Measurements from ENCODE around the gene DHRS4.
A peak's percentile ranks its signal among the peaks of the same experiment; 100 is the strongest.
"Not testable (repeated sequence)": the region's sequence is repeated elsewhere in the genome, so short reads cannot be mapped to it uniquely, and the experiment has no call there.

DHRS4 gene

GRCh38 chr14:23988607-23989363 is 35.2 kb downstream of the DHRS4 start, which contains the start of gene DHRS4L2:
TSS of gene DHRS4L2 (plus strand) at chr14:23988929. CDS start at chr14:23988948, 19 bp downstream.
- peak; percentile 79 for DNase-seq

GRCh38 chr14:23989734-23990445 is 36.3 kb downstream of the DHRS4 start:
- not testable (repeated sequence) for DNase-seq

DNA sequence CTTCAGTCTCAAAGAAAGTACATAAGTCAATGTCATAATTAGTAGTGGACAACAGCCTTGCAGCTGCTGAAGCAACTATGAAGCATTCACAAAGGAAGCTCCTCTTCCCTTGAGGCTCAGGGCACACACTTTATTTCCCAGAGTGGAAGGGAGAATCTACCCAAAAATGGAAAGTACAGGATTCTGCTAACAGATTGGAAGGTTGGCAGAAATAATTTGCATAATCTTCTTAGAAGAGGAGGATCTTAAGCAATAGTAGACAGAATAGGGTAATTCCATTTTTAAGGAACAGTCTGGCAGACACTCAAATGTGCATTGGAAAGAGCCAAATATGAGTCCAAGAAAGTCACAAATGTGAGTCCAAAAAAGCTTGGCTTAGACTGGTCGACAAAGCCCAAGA is 37.4 kb downstream of the DHRS4 start:
- DNase-seq, result not testable (repeated sequence)

GRCh38 chr14:23993042-23993441 is 39.5 kb downstream of the DHRS4 start:
- not testable (repeated sequence) for DNase-seq

DNA sequence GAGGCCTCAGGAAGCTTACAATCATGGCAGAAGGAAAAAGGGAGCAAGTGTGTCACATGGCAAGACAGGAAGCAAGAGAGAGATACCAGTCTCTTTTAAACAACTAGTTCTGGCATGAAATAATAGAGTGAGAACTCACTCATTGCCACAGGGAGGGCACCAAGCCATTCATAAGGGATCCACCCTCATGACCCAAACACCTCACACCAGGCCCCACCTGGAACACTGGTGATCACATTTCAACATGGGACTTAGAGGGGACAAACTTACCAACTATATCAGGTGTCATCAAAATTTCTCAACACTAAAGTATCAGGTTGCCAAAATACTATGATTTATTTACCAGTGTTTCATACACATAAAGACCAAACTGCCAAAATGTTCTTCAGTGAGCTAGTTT is 42.4 kb downstream of the DHRS4 start:
- not testable (repeated sequence) for DNase-seq

DNA sequence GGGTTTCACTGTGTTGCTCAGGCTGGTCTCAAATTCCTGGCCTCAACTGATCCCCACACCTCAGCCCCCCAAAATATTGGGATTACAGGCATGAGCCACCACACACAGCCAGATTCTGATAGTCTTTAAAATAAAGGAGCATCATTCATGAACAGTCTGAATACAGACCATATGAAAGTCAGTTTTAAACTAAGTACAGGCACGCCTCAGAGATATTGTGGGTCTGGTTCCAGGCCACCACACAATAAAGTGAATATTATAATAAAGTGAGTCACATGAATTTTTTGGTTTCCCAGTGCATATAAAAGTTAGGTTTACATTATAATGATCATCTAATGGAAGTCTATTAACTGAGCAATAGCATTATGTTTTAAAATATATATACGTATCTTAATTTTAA is 43.3 kb downstream of the DHRS4 start:
- not testable (repeated sequence) for DNase-seq

DNA sequence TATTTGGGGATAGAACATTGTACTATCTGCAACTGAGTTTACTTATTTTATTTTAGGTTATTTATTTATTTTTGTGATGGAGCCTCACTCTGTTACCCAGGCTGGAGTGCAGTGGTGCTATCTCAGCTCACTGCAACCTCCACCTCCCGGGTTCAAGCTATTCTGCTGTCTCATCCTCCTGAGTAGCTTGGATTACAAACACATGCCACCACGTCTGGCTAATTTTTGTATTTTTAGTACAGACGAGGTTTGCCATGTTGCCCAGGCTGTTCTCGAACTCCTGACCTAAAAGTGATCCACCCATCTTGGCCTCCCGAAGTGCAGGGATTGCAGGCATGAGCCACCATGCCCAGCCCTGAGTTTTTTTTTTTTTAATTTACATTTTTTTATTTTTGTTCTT is 46.1 kb downstream of the DHRS4 start:
- DNase-seq, result not testable (repeated sequence)

GRCh38 chr14:24001078-24001477 is 47.5 kb downstream of the DHRS4 start:
- not testable (repeated sequence) for DNase-seq

DNA sequence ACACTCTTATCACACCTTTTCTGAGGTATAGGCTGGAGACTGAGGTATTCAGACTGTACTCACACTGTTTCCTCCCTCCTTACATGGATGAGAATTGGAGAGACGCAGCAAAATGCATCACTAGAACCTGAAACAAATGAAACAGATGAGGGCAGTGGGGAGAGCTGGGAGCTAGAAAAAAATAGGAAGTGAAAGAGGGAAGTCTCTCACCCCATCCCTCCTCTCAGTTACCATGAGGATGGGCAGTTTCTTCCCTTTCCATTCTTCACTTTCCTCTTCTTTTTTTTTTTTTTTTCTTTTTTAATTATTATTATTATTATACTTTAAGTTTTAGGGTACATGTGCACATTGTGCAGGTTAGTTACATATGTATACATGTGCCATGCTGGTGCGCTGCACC is 48.1 kb downstream of the DHRS4 start:
- not testable (repeated sequence) for DNase-seq

GRCh38 chr14:24006471-24006816 is 52.9 kb downstream of the DHRS4 start:
- DNase-seq, result not testable (repeated sequence)

DNA sequence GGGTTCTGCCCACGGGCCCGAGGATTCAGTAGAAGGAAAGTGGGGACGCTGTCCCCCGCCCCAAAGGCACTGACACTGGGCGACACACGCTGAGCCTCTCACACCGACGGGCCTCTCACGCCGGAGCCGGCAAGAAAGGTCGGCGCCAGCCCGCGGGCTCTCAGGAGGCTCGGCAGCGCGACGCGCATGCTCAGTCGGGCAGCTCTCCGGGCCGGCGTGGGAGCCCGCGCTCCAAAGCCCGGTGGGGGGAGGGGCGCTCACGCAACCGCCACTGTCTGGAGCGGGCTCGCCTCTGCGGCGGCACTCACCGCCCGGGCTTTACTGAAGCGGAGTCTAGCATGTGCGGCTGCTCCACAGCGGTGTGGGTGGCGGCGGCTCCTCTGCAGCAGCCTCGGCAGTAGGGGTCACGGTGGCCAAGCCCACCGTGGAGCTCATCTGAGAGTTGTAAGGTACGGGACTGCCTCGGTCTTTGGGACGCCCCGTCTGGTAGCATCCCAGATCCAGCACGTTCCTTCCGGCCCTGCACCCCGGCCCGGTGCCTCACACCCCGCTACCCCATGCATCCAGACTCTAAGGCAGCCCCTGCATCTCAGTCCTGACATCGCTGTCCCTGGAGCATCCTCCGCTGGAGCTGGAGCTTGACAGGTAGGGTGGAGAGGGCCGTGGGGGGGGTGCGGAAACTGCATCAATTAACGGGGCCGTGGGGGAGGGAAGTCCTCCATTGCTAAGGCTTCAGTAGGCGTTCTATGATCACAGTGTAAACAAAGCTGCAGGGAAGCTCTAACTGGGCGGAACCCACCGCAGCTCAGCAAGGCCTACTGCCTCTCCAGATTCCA is 53.5 kb downstream of the DHRS4 start:
- peak; percentile 66 for DNase-seq

DNA sequence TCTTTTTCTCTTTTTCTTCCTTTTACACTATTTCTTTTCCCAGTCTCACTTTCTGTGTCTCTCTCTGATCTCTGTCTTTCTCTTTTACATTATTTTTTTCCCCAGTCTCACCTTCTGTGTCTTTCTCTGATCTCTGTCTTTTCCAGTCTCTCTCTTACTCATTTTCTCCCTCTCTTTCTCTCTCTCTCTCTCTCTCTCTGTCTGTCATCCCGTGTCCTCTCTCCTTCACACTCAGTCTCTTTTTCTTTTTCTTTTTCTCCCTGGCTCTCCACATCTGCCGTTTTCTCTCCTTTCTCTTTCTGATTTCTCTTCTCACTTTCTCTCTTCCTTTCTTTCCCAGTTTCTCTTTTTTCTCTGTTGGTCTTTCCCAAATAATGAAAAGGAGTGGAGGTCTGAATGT is 57.5 kb downstream of the DHRS4 start:
- no peak for DNase-seq

DNA sequence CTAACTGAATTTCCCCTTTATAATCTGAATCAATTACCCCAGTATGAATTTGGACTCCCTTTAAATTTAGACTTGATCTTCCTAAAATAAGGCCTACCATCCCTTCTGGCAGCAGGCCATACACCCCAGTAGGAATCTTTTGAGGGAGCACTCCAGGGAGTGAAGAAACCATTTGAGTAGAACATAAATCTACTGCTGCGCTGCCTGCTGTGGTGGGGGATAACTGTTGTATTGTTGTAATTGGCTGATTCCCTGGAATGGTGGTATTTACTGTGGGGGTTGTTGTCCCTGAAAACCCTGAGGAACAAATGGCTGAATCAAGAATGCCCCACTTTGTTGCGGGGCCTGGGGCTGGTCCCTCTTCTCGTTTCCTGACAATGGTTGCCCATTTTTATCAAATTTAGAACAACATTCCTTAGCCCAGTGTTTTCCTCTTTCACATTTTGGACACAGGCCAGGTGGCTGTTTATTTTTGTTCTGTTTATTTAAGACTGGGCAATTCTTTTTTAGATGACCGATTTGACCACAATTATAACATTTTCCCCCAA is 59.2 kb downstream of the DHRS4 start:
- not testable (repeated sequence) for DNase-seq

- DNase-seq, result peak; percentile 29
Measured at GRCh38 chr14:24013654-24014514, 60.3 kb downstream of the DHRS4 start.

DNA sequence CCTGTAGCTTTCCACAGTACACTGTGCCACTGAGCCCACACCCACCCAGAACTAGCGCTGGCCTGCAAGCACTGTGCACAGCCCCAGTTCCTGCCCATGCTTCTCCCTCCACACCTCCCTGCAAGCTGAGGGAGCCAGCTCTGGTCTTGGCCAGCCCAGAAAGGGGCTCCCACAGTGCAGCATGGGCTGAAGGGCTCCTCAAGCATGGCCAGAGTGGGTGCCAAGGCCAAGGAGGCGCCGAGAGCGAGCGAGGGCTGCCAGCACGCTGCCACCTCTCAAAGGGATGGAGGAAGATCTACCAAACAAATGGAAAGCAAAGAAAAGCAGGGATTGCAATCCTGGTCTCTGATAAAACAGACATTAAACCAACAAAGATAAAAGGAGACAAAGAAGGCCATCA is 62.2 kb downstream of the DHRS4 start:
- DNase-seq, result not testable (repeated sequence)
